HEK293 (cell line): ENCODE results near the gene PTPN6.

Experiments used
- CTCF ChIP-seq: fragments of 450-650 bp; formaldehyde crosslinking; IDR thresholded peaks from 2 replicates; pipeline ENCODE4 v1.5.1; 2016; ENCODE audit warnings: missing biosample characterization, missing genetic modification characterization
- EGR2 ChIP-seq: fragments of 450-650 bp; formaldehyde crosslinking; IDR thresholded peaks from 2 replicates; pipeline ENCODE4 v1.5.1; 2016; ENCODE audit warnings: low read depth, missing biosample characterization, missing genetic modification characterization
- PRDM1 ChIP-seq: fragments of 450-650 bp; formaldehyde crosslinking; IDR thresholded peaks from 2 replicates; pipeline ENCODE4; 2016; ENCODE audit warnings: missing biosample characterization, missing genetic modification characterization
- REST ChIP-seq: fragments of 450-650 bp; formaldehyde crosslinking; IDR thresholded peaks from 2 replicates; pipeline ENCODE4 v1.5.1; 2016; ENCODE audit warnings: missing biosample characterization, missing genetic modification characterization
- YY1 ChIP-seq: fragments of 450-650 bp; formaldehyde crosslinking; IDR thresholded peaks from 2 replicates; pipeline ENCODE4 v1.5.1; 2018; ENCODE audit warnings: missing biosample characterization, missing genetic modification characterization
- ZNF146 ChIP-seq: fragments of 450-650 bp; formaldehyde crosslinking; IDR thresholded peaks from 2 replicates; pipeline ENCODE4 v1.5.1; 2016; ENCODE audit warnings: missing biosample characterization, missing genetic modification characterization
- ZNF501 ChIP-seq: fragments of 450-650 bp; formaldehyde crosslinking; IDR thresholded peaks from 2 replicates; pipeline ENCODE4 v1.5.1; 2016; ENCODE audit warnings: missing biosample characterization, missing genetic modification characterization
- ZNF530 ChIP-seq: fragments of 450-650 bp; formaldehyde crosslinking; IDR thresholded peaks from 2 replicates; pipeline ENCODE4 v1.5.1; 2016; ENCODE audit warnings: low read depth, missing biosample characterization, missing genetic modification characterization

- TF ChIP-seq ZNF146 (tag by site-specific recombination) (no peak), ZNF530 (no peak), PRDM1 (tag by site-specific recombination) (no peak), CTCF (tag by site-specific recombination) (no peak), YY1 (no peak), REST (tag by site-specific recombination) (no peak), ZNF501 (tag by site-specific recombination) (no peak), EGR2 (tag by site-specific recombination) (no peak)
Observed at GRCh38 chr12:6939191-6939540, 12.0 kb upstream of the PTPN6 start.
